ENCODE data around the gene MYPN.

The MYPN gene

GRCh38 chr10:68090586-68090985, 18.7 kb upstream of the MYPN start:
- no peak for DNase-seq (ENCODE audit: low read depth in 2 of 2)

DNA sequence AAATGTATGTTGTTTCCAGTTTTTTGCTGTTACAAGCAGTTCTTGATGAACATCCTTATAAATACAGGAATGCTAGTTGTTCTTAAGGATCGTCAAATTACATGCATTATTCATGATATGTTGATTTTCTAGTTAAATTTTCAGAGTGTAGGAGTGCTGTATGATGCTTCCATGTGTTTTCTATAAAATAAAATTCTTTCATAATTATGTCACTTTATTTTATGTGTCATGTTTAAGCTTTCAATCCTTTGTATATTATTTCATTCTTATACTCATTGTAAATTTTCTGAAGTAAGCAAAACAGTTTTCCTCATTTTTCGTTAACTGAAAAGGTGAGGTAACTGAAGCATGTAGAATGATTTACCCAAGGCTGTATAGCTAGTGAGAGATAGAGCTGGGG, 16.8 kb upstream of the MYPN start:
- peak in 1 of 2 experiments; percentile 47 for DNase-seq (ENCODE audit: low read depth in 2 of 2)

DNA sequence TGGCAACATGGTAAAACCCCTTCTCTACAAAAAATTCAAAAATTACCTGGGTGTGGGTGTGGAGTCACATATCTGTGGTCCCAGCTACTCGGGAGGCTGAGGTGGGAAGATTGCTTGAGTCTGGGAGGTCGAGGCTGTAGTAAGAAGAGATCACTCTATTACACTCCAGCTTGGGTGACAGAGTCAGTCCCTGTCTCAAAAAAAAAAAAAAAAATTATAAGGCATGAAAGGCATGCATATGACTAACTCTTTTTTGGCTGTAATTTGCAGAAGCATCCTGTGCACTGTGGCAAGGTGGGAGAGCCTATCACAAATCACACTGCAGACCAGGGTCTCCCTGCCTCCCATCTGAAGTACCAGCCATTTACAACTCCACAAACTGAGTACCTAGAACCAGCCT, 14.1 kb upstream of the MYPN start:
- DNase-seq (ENCODE audit: low read depth in 2 of 2): no peak

DNA sequence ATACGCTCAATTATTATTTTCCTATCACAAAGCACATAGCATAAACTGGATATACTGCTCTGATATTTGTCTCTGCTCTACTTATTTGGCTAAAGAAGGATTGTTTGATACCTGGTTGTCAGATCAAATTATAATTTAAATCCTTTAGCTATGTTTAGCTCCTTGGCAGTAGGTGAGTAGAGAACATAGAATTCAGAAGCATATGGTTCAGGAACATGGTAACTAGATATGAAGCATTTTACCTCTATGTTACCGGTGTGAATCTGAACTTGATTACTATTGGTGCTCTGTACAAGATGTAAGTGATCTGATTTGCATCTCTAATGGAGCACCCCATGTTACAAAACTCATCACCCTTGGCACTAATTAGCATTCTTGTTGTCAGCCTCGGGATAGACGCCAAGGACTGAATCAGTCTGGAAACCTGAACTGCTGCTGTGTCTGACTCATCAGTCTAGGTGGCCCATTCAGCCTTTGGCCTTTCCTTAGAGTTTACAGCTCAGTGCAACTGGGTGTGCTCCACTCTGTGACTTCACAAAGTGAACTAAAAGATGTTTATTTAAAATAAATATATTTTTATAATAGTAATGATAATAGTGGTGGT, 12.3 kb upstream of the MYPN start:
- peak in 1 of 2 experiments; percentile 78 for DNase-seq (ENCODE audit: low read depth in 2 of 2)

GRCh38 chr10:68099736-68100135, 9.6 kb upstream of the MYPN start:
- DNase-seq (ENCODE audit: low read depth in 2 of 2): peak in 1 of 2 experiments; percentile 50

- no peak for DNase-seq (ENCODE audit: low read depth in 2 of 2)
Observed at GRCh38 chr10:68101066-68101465, 8.2 kb upstream of the MYPN start.

DNA sequence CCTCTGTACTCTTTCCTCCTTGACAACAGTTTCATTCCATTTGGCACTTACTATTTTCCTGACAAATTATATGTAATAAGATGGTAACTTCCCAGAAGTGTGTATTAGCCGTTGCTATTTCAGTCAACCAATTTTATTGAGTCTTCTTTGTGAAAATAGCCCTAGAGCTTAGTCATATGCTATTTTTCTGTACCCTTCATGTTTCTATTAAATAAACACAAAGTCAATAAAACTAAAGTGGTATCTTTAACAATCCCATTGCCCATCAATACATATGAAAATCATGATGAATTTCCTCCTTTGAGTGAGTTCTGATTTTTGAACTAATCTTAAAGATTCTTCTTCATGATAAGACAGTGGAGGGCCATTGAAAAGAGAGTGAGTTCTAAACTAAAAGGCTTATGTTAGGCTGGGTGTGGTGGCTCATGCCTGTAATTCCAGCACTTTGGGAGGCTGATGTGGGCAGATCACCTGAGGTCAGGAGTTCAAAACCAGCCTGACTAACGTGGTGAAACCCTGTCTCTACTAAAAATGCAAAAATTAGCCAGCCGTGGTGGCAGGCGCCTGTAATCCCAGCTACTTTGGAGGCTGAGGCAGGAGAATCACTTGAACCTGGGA, 5.9 kb upstream of the MYPN start:
- DNase-seq (ENCODE audit: low read depth in 2 of 2): no peak

DNA sequence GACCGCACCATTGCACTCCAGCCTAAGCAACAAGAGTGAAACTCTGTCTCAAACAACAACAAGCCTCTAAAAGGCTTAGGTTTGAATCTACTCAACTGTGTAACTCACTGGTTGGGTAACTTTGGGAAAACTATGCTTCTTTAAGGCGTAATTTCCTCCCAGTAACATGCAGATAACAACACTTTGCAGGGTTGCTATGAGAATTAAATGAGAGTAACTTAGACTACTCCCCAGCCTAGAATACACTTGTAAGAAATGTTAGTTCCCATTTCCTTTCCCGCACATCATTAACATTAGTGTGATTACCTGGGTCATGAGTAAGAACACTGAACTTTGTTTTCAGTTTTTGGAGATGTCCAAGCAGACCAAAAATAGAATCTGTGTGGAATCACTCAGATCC, 5.4 kb upstream of the MYPN start:
- no peak for DNase-seq (ENCODE audit: low read depth in 2 of 2)

DNA sequence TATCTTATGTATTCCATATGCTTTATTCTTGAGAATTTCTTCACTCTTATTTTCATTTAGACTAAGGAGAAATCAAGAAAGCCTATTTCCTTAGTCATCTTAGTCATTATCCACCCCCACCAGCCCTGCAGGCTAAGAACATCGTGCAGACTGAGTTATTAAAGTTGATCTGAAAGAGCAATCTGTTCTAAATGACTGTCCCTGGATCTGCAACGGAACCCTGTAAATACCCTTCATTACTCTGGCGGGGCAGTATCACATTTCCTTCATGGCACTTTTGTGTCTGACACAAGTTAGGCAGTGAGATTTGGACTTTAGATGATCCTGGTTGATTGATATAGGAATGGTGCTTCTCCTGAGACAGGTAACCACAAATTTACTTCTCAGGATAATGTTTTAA, 3.5 kb upstream of the MYPN start:
- DNase-seq (ENCODE audit: low read depth in 2 of 2): no peak

DNA sequence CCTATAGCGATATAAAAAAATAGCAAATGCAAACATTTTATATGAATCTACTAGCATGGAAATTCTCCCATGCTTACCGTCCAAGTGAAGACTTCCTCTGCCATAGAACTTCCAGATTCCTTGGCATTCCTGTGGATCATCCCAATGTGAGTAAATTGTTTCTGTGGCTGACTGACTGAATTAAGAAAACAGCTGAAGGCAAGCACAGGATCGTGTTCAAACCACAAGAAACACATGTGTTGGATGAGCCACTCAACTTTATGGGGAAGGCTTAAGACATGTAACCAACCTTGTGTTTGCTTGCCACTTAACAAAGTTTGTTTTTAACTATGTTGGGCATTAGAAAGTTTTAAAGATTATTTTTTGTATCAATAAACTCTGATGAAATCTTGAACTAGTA, 2.6 kb upstream of the MYPN start:
- DNase-seq (ENCODE audit: low read depth in 2 of 2): peak; percentile 84 to 88

- no peak for DNase-seq (ENCODE audit: low read depth in 2 of 2)
Observed at GRCh38 chr10:68107651-68108050, 1.6 kb upstream of the MYPN start.

DNA sequence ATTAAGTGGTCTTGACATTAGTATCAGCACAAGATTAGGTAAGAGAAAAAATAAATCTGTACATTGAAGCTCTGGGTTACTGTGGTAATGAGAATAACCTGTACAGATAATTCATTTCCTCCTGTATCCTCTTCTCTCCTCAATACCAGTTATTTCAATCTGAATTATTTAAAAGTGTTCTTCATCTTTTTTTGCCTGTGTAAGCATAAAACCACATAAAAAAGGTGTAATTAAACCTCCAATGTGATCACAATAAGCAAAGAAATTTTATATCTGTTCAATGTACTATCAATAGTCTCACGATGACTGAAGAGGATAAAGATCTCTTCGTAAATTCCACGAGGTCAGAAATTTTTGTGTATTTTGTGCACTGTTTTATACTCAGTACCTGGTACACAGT, 1.2 kb upstream of the MYPN start:
- DNase-seq (ENCODE audit: low read depth in 2 of 2): no peak

- DNase-seq (ENCODE audit: low read depth in 2 of 2): no peak
Observed at GRCh38 chr10:68108653-68109052, 635 bp upstream of the MYPN start.

DNA sequence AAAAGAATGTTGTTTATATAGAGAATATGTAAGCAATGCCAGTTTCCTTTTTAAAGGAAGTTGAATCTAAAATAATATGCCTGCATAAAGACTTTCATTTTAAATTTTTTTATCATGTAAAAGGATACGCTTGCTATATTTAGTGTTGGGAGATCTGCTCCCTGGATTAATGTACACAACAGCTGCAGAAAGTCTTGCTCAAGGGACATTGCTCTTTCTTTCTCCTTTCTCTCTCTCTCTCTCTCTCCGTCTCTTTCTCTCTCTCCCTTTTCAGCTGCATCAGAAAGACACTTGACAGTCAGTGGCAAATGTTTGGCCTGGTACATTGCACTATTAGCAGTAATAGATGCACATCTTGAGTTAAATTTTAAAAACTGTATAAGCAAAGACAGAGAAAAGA, 739 bp downstream of the MYPN start:
- DNase-seq (ENCODE audit: low read depth in 2 of 2): no peak

- DNase-seq (ENCODE audit: low read depth in 2 of 2): no peak
Observed at GRCh38 chr10:68111584-68111983, 2.3 kb downstream of the MYPN start.

DNA sequence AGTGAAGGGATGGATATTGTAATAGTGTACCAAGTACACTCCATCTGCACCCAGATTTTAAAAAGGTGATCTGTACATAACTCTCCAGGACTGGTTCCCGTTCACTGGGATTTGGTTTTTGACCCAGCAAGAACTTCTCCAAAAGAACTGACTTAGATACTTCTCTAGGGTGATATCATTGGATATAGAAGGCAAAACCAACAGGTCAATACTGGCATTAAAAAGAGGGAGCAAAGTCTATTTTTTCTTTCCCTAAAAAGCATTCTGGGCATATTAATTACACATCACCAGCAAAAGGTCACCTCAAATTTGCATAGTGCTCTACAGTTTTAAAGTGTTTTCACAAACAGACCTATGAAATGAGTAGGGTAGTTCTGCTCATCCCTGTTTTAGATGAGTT, 3.5 kb downstream of the MYPN start:
- DNase-seq (ENCODE audit: low read depth in 2 of 2): no peak

DNA sequence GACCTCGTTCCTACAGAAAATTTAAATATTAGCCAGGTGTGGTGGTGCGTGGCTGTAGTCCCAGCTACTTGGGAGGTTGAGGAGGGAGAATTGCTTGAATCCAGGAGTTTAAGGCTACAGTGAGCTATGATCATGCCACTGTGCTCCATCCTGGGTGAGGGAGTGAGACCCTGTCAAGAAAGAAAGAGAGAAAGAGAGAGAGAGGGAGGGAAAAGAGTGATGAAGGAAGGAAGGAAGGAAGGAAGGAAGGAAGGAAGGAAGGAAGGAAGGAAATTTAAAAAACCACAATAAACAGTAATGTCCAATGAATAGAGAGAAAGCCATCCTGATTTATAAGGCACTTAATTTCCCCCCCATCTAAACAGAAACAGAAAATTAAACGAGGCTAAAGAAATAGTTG, 9.4 kb downstream of the MYPN start:
- no peak for DNase-seq (ENCODE audit: low read depth in 2 of 2)

DNA sequence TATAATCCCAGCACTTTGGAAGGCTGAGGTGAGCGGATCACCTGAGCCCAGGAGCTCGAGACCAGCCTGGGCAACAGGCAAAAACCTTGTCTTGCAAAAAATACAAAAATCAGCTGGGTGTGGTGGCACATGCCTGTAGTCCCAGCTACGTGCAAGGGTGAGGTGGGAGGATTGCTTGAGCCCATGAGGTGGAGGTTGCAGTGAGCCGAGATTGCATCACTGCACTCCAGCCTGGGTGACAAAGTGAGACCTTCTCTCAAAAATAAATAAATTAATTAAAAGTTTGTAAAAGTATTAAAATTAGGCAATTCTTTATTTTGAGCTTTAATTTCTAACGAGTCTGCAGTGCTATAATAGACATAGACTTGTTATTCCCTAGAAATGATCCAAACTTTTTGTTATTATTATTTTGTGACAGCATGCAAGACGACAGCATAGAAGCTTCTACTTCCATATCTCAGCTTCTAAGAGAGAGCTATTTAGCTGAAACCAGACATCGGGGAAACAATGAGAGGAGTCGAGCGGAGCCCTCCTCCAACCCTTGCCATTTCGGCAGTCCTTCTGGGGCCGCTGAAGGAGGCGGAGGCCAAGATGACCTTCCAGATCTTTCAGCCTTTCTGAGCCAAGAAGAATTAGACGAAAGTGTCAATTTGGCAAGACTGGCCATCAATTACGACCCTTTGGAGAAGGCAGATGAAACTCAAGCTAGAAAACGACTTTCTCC, 11.9 kb downstream of the MYPN start:
- no peak for DNase-seq (ENCODE audit: low read depth in 2 of 2)

GRCh38 chr10:68121852-68122251, 12.6 kb downstream of the MYPN start:
- DNase-seq (ENCODE audit: low read depth in 2 of 2): no peak

GRCh38 chr10:68124718-68125117, 15.4 kb downstream of the MYPN start:
- no peak for DNase-seq (ENCODE audit: low read depth in 2 of 2)

- DNase-seq (ENCODE audit: low read depth in 2 of 2): no peak
Observed at GRCh38 chr10:68125772-68126171, 16.5 kb downstream of the MYPN start.

DNA sequence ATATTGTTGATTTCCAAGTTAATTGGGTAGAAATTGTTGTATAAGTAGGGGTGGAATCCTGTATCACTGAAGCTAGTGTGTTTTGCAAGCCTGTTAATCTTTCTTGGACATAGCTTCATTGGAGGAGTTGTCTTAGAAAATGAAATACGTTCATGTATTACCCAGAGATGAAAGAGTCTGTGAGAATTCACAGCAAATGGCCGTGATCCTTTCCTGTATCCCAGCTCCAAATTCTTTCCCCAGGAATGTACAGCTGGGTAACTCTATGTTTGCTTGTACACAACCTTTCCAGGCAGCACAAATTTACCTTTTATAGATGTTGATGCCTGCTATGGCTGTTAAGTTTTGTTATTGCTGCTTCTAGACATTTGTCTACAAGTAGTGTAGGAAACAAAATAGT, 18.7 kb downstream of the MYPN start:
- DNase-seq (ENCODE audit: low read depth in 2 of 2): no peak

- DNase-seq (ENCODE audit: low read depth in 2 of 2): no peak
Observed at GRCh38 chr10:68132391-68132790, 23.1 kb downstream of the MYPN start.
